NCI-H446 (cell line): ENCODE data around the gene AMZ1.
"Not testable (repeated sequence)": the region's sequence is repeated elsewhere in the genome, so short reads cannot be mapped to it uniquely, and the experiment has no call there.

Experiments used
- DNase-seq, 2 experiments: peaks; one replicate each; lab custom pipeline; 2025; lab: John Stamatoyannopoulos, UW

Gene AMZ1

DNA sequence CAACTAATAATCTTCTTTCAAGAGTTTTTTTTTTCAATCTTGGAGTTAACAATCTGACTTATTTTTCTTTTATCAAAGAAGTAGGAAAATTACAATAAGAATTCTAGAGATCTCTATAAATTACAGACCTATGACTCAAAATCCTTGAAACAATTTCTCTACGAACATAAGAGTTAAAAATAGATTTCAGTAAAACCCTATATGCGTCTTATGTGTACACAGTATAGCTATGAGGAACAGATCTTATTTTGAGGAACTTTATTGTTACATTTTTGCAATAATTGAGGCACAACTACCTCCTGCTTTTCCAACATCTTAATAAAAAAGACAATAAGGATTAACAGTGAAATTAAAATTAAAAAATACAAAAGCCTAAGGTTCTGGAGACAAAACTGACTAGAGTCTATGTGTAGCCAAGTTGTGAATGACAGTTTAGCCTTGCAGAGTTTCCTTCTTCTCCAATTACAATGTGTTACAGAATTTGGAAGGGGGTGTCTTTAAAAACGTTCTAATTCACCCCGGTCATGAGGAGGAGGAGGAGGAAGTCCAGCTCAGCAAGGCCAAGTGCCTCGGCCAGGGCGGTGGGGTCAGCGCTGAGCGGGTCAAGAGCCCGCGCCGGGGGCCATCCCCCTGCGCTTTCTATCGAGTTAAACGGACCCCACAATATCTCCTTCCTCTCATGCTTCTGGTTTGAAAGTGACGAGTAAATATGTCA, 40.5 kb downstream of the AMZ1 start:
- DNase-seq, result no peak

GRCh38 chr7:2729031-2729892, 41.3 kb downstream of the AMZ1 start:
- no peak for DNase-seq

- no peak for DNase-seq
Measured at GRCh38 chr7:2729893-2730716, 42.1 kb downstream of the AMZ1 start.

DNA sequence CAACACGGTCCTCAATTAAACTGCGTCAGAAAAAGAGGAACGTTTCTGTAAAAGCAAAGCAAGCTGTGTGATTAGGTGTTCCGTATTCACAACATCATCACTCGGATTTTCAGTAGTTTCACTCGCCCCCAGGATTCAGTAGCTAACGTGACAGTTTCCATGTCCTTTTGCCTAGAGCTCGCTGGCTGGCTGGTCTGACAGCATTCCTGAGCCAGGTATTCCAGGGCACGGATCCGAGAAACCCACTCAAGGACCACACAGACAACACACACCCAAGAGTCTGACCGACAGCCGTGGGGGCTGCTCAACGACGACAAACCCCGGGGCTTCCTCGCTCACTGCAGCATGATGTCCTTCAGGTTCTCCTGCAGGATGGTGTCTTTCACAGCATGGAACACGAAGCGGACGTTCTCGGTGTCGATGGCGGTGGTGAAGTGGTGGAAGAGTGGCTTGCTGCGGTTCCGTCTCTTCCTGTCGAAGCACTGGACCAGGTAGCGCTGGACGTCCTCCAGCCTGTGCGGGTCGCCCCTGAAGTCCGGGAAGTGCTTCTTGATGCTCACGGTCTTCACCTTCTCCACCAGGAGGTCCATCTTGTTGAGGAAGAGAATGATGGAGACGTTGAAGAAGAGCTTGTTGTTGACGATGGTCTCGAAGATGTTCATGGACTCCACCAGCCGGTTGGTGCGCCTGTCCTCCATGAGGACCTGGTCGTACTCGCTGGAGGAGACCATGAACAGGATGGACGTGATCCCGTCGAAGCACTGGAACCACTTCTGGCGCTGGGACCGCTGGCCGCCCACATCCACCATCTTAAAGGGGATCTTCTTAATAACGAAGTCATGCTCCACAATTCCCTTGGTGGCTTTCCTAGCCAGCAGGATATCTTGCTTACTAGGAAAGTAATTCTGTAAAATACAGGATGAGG, 43.1 kb downstream of the AMZ1 start:
- no peak for DNase-seq

DNA sequence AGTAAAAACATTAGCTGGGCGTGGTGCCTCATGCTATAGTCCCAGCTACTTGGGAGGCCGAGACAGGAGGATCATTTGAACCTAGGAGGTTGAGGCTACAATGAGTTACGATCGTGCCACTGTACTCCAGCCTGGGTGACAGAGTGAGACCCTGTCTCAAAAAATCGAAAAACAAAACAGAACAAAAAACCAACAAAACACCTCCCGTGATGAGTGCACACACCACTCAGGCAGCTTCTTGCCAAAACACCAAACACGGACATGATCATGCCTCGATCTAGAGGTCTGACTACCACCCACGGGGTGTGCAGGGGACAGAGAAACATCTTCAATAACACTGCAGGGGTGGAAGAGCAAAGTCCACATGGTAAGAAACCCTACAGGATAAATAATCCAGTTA, 44.4 kb downstream of the AMZ1 start:
- DNase-seq, result no peak

- DNase-seq, result no peak
Measured at GRCh38 chr7:2732959-2733584, 45.1 kb downstream of the AMZ1 start.

- no peak for DNase-seq
Measured at GRCh38 chr7:2734084-2734686, 46.2 kb downstream of the AMZ1 start.

DNA sequence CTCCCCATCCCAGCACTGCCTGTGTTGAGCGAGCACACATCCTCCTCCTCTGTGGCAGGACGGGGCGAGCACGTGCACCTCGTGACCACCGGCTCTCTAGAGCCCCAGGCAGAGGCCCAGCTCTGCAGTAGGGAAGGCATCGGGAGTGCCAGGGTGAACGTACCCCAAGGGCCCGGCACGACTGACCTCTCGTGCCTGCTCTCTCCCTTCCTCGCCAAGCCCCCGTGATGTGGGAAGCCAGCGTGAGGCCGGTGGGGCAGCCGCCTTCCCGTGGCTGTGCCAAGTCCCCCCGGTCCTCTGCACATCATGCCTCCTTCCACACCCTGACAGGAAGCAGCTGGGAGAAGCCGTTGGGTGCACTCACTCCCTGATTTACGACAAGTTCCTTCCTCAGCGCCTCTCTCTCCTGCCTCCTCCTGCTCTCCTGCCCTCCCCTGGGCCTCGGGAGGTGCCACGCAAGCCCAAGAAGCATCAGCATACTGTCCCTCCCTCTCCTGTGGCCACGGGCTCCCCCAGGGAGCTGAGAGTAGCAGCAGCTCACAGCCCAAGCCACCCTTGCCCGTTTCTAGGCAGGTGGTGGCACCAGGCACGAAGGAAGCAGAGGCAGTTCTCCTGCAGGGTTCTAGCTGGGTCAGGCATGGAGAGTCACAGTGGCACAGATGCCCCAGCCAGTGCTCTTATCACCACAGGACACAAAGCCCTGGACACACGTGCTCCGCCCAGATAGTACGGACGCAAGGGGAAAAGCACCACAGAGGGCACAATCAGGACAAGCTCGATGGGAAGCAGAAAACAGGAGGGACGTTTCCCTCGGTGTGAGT, 47.0 kb downstream of the AMZ1 start:
- DNase-seq, result no peak

DNA sequence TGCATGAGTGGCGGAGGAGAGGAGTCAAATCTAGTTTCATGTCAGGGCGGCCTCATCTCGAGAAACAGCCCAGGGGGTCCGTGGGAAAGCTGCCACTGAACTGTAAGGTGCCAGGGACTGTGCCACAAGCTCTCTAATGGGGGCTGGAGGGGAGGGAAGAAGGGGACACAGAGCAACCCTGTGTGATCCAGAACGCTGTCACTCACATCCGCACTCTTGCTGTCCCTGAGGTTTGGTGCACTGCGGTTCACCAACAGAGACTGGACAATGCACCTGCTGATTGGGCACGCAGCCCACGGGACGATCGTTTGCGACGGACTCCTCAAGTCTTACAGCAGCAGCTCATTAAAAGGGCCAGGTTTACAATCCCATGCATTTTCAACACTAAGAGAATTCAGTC, 47.7 kb downstream of the AMZ1 start:
- no peak for DNase-seq

DNA sequence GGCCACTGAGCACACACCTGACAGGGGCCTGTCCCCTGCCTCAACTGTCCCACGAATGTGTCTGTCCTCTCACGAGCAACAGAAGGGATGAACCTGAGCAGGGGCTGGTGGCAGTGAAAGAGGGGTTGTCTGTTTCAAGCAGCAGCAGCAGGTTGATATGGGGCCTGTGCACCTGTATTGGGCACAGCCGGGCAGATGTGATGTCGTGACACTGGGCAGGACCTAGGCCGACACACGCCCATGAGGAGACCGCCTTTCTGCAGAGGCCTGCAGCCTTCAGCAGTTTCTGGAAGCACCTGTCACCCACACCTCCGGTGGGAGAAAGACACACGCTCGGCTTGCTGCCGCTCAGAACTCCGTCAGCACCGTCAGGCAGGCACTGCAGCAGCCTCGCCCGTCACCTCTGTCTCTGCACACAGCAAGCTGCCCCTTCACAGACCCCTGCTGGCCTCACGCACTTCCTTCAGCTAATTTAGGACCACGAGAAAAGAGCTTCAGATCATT, 48.5 kb downstream of the AMZ1 start:
- DNase-seq, result no peak

DNA sequence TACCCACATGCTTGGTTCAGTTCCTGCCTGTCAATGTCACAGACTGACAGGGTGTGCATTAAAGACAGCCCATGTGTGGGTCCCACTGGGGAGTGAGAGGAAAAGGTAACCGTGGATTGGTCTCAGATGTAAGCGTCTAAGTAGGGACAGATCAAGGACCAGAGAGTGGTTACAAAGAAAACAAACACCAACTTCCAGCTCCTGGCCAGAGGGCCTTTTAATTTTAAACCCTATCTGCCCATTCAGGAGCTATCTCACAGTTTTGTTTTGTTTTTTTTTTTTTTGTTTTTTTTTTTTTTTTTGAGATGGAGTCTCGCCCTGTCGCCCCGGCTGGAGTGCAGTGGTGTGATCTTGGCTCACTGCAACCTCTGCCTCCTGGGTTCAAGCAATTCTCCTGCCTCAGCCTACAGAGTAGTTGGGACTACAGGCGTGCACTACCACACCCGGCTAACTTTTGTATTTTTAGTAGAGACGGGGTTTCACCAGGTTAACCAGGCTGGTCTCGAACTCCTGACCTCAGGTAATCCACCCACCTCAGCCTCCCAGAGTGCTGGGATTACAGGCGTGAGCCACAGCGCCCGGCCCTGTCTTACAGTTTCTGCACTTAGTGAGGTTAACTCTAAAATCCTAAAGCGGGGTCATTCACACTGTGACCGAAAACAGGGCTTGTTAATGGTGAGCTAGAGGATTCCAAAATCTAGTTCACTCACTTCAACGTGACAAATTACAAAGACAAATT, 49.2 kb downstream of the AMZ1 start:
- DNase-seq, result not testable (repeated sequence)

DNA sequence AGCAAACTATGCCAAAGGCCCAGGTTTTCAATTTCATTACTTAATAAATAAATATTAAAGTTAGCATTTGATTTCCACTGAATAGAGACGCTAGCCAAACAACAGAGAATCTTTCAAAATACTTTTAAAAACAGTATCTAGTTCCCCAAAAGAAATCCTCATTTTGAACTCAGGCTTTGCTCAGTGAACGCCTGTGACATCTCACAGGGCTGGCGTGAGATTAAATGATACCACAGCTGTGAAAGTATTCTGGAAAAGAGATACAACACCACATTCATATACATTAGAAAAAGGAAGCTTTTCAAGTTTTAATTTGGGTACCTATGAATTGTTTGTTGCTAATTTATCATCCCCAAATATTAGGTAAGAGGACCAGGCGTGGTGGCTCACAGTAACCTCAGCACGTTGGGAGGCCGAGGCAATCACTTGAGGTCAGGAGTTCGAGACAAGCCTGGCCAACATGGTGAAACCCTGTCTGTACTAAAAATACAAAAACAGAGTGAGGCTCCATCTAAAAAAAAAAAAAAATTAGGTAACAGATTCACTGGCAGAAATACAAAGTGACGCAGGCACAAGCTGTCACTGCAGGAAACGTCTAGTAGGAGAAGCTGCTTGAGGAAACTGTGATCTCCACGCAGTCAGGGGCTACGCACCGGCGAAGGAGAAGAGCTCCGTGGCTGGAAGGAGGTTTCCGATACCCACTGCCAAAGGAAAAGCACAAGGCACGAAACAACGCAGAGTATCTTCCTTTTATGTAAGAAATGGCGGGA, 50.0 kb downstream of the AMZ1 start:
- DNase-seq, result peak in 1 of 2 experiments; percentile 21

GRCh38 chr7:2738766-2739549, 51.0 kb downstream of the AMZ1 start:
- no peak for DNase-seq

GRCh38 chr7:2743523-2744185, 55.7 kb downstream of the AMZ1 start:
- DNase-seq, result not testable (repeated sequence)

DNA sequence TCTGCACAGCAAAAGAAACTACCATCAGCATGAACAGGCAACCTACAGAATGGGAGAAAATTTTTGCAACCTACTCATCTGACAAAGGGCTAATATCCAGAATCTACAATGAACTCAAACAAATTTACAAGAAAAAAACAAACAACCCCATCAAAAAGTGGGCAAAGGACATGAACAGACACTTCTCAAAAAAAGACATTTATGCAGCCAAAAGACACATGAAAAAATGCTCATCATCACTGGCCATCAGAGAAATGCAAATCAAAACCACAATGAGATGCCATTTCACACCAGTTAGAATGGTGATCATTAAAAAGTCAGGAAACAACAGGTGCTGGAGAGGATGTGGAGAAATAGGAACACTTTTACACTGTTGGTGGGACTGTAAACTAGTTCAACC, 60.7 kb downstream of the AMZ1 start:
- not testable (repeated sequence) for DNase-seq

GRCh38 chr7:2750004-2750407, 62.0 kb downstream of the AMZ1 start:
- DNase-seq, result no peak

GRCh38 chr7:2751086-2751485, 63.1 kb downstream of the AMZ1 start:
- no peak for DNase-seq
